Heart left ventricle (tissue), 13 donors: Measurements from ENCODE around the gene EMX2.

ENCODE experiments used
- CTCF ChIP-seq, 12 donors: fragments of 200-600 bp; sonication (generic) in 4 of 12; IDR thresholded peaks; one replicate each; pipeline versions ENCODE4 v1.5.0 to v1.8.0; 2018 to 2022; ENCODE audit warnings: antibody characterized with exemption in 12 of 12, mild to moderate bottlenecking in 5 of 12
- POLR2A ChIP-seq, 2 donors: fragments of 450-650 bp; IDR thresholded peaks; one replicate each; pipeline ENCODE4 v1.6.1; 2017; ENCODE audit warnings: antibody characterized with exemption in 2 of 2, mild to moderate bottlenecking in 2 of 2, moderate library complexity in 2 of 2
- donor health status: ischemic (EF 13 %, LVEDD 7.1; RV severe dilation, severe dysfunction).
- donor health status: DM: no; HTN: yes; CAD: no.
- donor health status: DM: no; HTN: no; CAD: no.
- donor health status: ischemic (EF 25% LVEDD 6.9; RV normal size, moderate dysfunction).
- donor health status: ischemic (EF 25% LVEDD 5.7; RV mildly dilated, moderate dysfunction).
- donor health status: ischemic (EF 35%, LVEDD 5.7; RV mildly dilated, moderate dysfunction).
- donor health status: nonischemic (EF 11% LVEDD 7.7; RV severe dilation, severe dysfunction).
- donor health status: DM: yes; HTN: yes; CAD: no.
- donor health status: PGD.
- donor health status: ischemic (EF 29% LVEDD 5.4; RV normal size, mild dysfunction).
- donor health status: nonischemic (EF 23%, LVEDD 6.1; RV moderate dilation, normal function).

- no peak for TF ChIP-seq POLR2A (IDR thresholded peaks at IDR 0.05)
- no peak for TF ChIP-seq CTCF (IDR thresholded peaks at IDR 0.05)
Observed at GRCh38 chr10:117535298-117536071, 7.1 kb upstream of the EMX2 start.
